WERI-Rb-1 (cell line): ENCODE measurements around the gene PLA2R1.

Source experiments
- DNase-seq: peaks from one replicate; pipeline ENCODE4 v3.0.0-alpha.2; 2020
- H3K27ac ChIP-seq: fragments of 250-450 bp; sonication (Bioruptor Pico); 2 replicates; pipeline ENCODE4 v1.5.1; 2020; ENCODE audit warnings: mild to moderate bottlenecking, moderate library complexity
- H3K27me3 ChIP-seq: fragments of 250-450 bp; sonication (Bioruptor Pico); 2 replicates; pipeline ENCODE4 v1.5.1; 2021; ENCODE audit warnings: mild to moderate bottlenecking, low read depth, moderate library complexity; ENCODE audit not compliant: insufficient read depth, severe bottlenecking
- H3K36me3 ChIP-seq: fragments of 250-450 bp; sonication (Bioruptor Pico); 2 replicates; pipeline ENCODE4 v1.5.1; 2020; ENCODE audit warnings: mild to moderate bottlenecking, moderate library complexity
- H3K4me3 ChIP-seq: 2 replicates; pipeline ENCODE4 v1.5.1; 2011; ENCODE audit warnings: low read depth, mild to moderate bottlenecking, control low read depth, low read length
- H3K9me3 ChIP-seq: fragments of 250-450 bp; sonication (Bioruptor Pico); 2 replicates; pipeline ENCODE4 v1.5.1; 2021; ENCODE audit warnings: mild to moderate bottlenecking, moderate library complexity; ENCODE audit not compliant: severe bottlenecking
- TF ChIP-seq, protein P1 (sequence below): IDR thresholded peaks from 2 replicates; pipeline ENCODE4 v1.5.1; 2011; ENCODE audit warnings: low read depth, mild to moderate bottlenecking, control low read depth, inconsistent platforms, low read length

Gene PLA2R1

DNA sequence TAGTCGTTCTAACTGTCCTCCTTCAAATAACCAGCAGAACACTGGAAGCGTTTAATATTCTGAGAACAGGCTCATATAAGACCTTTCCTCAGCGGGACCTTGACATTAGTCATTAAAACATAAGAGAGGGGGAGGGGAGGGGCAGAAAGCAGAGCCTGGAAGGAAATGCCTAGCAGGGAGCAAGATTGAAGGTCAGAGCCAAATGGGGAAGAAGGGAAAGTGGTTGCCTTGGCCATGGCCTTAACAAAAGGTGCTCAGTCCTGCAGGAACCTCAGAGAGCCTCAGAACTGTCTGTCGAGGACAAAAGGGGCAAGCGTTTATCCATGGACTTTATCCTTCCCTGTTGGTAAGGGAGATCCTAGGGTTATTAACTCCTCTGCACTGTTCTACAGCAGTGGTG lies 856 bp upstream of the PLA2R1 start:
- Histone ChIP-seq H3K4me3 (no peak overlapping the region), H3K9me3 (peaks cover 2% of the 10 kb centered on the region), H3K36me3 (no peaks in the 10 kb centered on the region), H3K27ac (no peak overlapping the region), H3K27me3 (no peaks in the 10 kb centered on the region)
- DNase-seq, result no peak
- TF ChIP-seq, protein P1, sequence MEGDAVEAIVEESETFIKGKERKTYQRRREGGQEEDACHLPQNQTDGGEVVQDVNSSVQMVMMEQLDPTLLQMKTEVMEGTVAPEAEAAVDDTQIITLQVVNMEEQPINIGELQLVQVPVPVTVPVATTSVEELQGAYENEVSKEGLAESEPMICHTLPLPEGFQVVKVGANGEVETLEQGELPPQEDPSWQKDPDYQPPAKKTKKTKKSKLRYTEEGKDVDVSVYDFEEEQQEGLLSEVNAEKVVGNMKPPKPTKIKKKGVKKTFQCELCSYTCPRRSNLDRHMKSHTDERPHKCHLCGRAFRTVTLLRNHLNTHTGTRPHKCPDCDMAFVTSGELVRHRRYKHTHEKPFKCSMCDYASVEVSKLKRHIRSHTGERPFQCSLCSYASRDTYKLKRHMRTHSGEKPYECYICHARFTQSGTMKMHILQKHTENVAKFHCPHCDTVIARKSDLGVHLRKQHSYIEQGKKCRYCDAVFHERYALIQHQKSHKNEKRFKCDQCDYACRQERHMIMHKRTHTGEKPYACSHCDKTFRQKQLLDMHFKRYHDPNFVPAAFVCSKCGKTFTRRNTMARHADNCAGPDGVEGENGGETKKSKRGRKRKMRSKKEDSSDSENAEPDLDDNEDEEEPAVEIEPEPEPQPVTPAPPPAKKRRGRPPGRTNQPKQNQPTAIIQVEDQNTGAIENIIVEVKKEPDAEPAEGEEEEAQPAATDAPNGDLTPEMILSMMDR, result no peak

DNA sequence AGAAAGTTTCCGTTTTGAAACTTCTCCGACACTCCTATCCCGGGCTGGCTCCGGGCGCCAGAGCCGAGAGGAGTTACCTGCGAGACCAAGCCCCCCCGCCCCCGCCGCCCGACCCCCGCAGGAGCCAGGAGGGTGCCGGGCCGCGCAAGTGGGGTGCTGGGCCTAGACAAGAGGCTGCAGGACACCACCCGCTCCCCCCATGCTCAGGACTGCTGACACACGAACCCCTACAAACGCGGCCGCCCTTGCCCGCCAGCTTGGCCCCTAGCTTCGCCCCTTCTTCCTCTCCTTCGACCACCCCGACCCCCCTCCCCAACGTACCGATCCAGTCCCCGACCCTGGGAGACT lies 497 bp downstream of the PLA2R1 start:
- H3K27ac ChIP-seq, result no peak overlapping the region
- H3K4me3 ChIP-seq, result no peak overlapping the region
- no peak for DNase-seq
- no peaks in the 10 kb centered on the region for H3K27me3 ChIP-seq
- H3K36me3 ChIP-seq, result no peaks in the 10 kb centered on the region
- TF ChIP-seq, protein P1, result no peak
- no peaks in the 10 kb centered on the region for H3K9me3 ChIP-seq

DNA sequence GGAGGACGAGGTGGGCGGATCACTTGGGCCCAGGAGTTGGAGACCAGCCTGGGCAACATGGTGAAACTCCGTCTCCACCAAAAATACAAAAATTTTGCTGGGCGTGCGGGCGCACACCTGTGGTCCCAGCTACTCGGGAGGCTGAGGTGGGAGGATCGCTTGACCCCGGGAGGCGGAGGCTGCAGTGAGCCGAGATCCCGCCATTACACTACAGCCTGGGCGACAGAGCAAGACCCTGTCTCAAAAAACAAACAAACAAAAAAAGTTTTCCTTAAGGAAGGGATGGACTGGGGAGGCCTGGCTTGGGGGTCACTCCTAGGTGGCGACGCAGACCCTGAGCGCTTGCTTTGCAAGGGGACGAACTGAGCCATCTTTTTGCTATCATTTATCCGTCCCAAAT lies 882 bp downstream of the PLA2R1 start:
- TF ChIP-seq, protein P1, result no peak
- Histone ChIP-seq H3K27me3 (no peaks in the 10 kb centered on the region), H3K36me3 (no peaks in the 10 kb centered on the region), H3K9me3 (no peaks in the 10 kb centered on the region), H3K27ac (no peak overlapping the region), H3K4me3 (no peak overlapping the region)
- DNase-seq, result no peak

DNA sequence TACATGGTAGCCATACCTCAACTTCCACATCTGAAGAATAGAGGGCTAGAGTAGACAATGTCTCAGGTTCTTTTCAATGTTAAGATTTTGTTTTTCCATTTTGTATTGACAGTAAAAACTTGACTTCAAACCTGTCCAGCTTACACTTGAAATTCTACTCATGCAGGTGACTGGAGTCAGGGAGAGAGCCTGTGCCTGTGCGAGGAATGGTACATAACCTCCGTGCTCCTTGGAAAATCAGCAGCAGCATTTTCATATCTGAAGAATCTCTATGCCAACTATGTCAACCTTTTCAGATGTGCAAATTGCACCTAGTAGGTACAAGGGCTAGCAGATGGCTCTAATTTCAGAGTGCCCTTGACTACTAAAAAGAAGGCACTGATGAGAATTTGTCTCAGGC lies 2.1 kb downstream of the PLA2R1 start:
- Histone ChIP-seq H3K36me3 (no peaks in the 10 kb centered on the region), H3K9me3 (no peaks in the 10 kb centered on the region), H3K4me3 (no peak overlapping the region), H3K27ac (no peak overlapping the region), H3K27me3 (no peaks in the 10 kb centered on the region)
- DNase-seq, result no peak
- TF ChIP-seq, protein P1, result no peak

DNA sequence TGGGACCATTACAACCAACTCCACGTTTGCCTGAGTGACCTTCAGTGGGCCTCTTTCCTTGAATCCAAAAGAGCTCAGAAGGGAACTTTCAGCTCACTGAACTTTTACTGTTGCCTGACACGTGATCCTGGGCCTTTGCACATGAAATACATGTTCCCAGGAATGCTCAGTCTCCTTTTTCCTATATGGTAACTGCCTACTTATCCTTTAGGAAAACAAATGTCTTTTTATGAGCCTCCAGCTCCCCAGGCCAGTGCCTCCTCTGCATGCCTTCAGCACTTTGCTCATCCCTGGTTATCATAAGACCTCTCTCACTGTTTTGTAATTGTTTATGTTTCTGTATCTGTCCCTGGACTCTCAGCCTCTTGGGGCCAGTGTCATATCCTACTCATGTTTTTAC lies 5.1 kb downstream of the PLA2R1 start:
- no peak for DNase-seq
- Histone ChIP-seq H3K9me3 (no peaks in the 10 kb centered on the region), H3K27me3 (no peaks in the 10 kb centered on the region), H3K36me3 (no peaks in the 10 kb centered on the region), H3K4me3 (no peak overlapping the region), H3K27ac (no peak overlapping the region)
- TF ChIP-seq, protein P1, result no peak

DNA sequence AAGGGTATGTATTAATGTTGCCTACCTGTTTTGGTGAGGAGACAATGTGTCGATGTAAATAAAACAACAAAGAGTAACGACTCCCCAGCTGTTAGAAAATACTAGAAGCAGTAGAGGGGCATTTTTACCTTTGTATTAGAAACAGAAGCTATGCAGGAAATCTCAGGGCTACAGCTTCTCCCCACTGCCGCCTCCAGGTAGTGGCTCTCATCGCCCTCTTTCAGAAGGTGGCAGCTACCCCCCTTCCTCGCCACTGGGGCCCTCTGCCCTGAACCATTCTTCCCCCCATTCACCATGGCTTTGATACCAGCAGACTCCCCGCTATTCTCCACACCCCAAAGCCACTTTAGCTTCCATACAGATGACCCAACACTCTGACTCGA lies 6.7 kb downstream of the PLA2R1 start:
- TF ChIP-seq, protein P1, result no peak
- H3K36me3 ChIP-seq, result no peaks in the 10 kb centered on the region
- H3K27ac ChIP-seq, result no peak overlapping the region
- no peaks in the 10 kb centered on the region for H3K9me3 ChIP-seq
- no peak overlapping the region for H3K4me3 ChIP-seq
- no peaks in the 10 kb centered on the region for H3K27me3 ChIP-seq
- no peak for DNase-seq
